KOPT-K1 (cell line): Measurements from ENCODE around the gene PLGLB1.
"Not testable (repeated sequence)": the region's sequence is repeated elsewhere in the genome, so short reads cannot be mapped to it uniquely, and the experiment has no call there.

ENCODE experiments used
- H3K27ac ChIP-seq: fragments of 200-600 bp; sonication (generic); 2 replicates; pipeline ENCODE4 v1.5.1; 2016; ENCODE audit warnings: antibody characterized with exemption, mild to moderate bottlenecking, low read depth, low read length; ENCODE audit not compliant: poor library complexity, severe bottlenecking
- H3K36me3 ChIP-seq: fragments of 200-600 bp; sonication (generic); 2 replicates; pipeline ENCODE4 v1.5.1; 2017; ENCODE audit warnings: antibody characterized with exemption, mild to moderate bottlenecking, low read length, moderate library complexity; ENCODE audit not compliant: insufficient read depth
- H3K9me3 ChIP-seq: fragments of 200-600 bp; sonication (generic); 2 replicates; pipeline ENCODE4 v1.5.1; 2017; ENCODE audit warnings: antibody characterized with exemption, low read length, mild to moderate bottlenecking; ENCODE audit not compliant: insufficient read depth, poor library complexity, severe bottlenecking

The PLGLB1 gene

DNA sequence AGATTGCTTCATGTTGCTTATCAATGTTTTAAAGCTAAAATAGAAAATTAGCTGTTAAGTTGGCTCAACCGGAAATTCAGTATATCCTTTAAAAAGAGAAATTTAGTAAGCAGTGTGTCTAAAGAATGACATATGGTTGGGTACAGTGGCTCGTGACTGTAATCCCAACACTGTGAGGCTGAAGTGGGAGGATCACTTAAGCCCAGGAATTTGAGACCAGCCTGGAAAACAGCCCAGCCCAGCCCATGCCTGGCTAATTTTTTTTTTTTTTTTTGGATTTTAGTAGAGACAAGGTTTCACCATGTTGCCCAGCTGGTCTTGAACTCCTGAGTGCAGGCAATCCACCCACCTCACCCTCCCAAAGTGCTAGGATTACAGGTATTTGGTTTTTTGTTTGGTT lies 17.2 kb downstream of the PLGLB1 start:
- H3K27ac ChIP-seq, H3K9me3 ChIP-seq: not testable (repeated sequence)

More for the DNA sequence above, 17.2 kb downstream of the PLGLB1 start:
- H3K36me3 ChIP-seq: not testable (repeated sequence)
